ENCODE data around the gene SMIM32.

SMIM32 gene

DNA sequence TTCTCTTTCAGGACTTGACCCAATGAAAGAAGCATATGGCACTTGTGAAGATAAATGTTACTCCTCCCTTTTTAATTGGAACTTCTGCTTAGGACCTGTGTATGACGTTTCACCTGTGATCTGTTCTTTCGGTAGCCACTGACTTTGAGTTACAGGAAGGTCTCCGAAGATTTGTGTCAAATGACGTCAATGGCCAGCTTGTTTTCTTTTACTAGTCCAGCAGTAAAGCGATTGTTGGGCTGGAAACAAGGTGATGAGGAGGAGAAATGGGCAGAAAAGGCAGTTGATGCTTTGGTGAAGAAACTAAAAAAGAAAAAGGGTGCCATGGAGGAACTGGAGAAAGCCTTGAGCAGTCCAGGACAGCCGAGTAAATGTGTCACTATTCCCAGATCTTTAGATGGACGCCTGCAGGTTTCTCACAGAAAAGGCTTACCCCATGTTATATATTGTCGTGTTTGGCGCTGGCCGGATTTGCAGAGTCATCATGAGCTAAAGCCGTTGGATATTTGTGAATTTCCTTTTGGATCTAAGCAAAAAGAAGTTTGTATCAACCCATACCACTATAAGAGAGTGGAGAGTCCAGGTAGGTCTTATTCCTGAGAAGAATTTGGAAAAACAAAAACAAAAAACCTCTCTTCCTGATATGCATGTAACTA, 39.3 kb downstream of the SMIM32 start:
- Histone ChIP-seq H3K9me3 (ENCODE audit: severe bottlenecking) (no peaks in the 10 kb centered on the region), H3K4me3 (ENCODE audit: low read depth, low read length) (no peak overlapping the region), H3K36me3 (peaks cover 67% of the 10 kb centered on the region), H3K27me3 (ENCODE audit: insufficient read depth, low read depth, severe bottlenecking) (no peaks in the 10 kb centered on the region), H3K27ac (no peak overlapping the region)
- TF ChIP-seq, protein P1, sequence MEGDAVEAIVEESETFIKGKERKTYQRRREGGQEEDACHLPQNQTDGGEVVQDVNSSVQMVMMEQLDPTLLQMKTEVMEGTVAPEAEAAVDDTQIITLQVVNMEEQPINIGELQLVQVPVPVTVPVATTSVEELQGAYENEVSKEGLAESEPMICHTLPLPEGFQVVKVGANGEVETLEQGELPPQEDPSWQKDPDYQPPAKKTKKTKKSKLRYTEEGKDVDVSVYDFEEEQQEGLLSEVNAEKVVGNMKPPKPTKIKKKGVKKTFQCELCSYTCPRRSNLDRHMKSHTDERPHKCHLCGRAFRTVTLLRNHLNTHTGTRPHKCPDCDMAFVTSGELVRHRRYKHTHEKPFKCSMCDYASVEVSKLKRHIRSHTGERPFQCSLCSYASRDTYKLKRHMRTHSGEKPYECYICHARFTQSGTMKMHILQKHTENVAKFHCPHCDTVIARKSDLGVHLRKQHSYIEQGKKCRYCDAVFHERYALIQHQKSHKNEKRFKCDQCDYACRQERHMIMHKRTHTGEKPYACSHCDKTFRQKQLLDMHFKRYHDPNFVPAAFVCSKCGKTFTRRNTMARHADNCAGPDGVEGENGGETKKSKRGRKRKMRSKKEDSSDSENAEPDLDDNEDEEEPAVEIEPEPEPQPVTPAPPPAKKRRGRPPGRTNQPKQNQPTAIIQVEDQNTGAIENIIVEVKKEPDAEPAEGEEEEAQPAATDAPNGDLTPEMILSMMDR (IDR thresholded peaks at IDR 0.05; ENCODE audit: low read depth, low read length), result no peak
- no peak for DNase-seq

DNA sequence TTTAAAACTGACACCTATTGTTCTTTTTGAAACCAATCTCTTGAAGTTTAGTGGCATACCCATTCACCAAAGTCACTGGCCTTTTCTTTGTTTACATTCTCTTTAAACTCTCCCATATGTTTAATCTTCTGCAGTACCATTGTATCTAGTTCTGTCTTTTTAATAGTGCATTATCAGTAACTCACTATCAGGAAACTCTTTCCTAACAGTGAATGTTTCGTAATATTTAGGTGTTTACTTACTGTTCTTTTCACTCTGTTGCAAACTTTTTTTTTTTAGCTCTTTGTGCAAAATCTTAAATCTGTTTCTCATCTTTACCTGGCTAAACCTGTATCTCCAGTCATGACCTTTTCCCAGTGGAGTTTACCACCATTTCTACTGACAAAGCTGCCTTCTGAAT, 43.1 kb downstream of the SMIM32 start:
- no peak overlapping the region for H3K27ac ChIP-seq
- H3K4me3 ChIP-seq (ENCODE audit: low read depth, low read length), result no peak overlapping the region
- peaks cover 38% of the 10 kb centered on the region for H3K36me3 ChIP-seq
- H3K27me3 ChIP-seq (ENCODE audit: insufficient read depth, low read depth, severe bottlenecking), result no peaks in the 10 kb centered on the region
- TF ChIP-seq, protein P1 (IDR thresholded peaks at IDR 0.05; ENCODE audit: low read depth, low read length), result no peak
- H3K9me3 ChIP-seq (ENCODE audit: severe bottlenecking), result no peaks in the 10 kb centered on the region
- no peak for DNase-seq

DNA sequence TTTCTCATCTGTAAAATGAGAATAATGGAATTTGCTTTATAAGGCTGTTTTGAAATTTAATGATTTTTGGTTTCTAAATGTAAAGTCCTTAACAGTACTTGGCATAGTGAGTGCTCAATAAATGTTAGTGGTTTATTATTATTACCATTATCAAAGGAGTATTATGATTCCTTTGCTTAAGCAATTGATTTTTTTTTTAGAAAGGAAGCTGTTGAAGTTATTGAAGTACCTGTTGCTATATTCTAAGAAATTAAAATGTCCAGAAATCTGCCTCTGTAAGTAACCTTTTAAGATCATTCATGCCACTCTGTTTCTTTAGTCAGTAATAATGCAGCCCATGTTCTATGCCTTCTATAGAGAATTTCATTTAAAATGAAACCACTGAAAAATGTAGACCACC, 45.3 kb downstream of the SMIM32 start:
- Histone ChIP-seq H3K27ac (no peak overlapping the region), H3K27me3 (ENCODE audit: insufficient read depth, low read depth, severe bottlenecking) (no peaks in the 10 kb centered on the region), H3K36me3 (peaks cover 23% of the 10 kb centered on the region), H3K9me3 (ENCODE audit: severe bottlenecking) (no peaks in the 10 kb centered on the region), H3K4me3 (ENCODE audit: low read depth, low read length) (no peak overlapping the region)
- no peak for DNase-seq
- TF ChIP-seq, protein P1 (IDR thresholded peaks at IDR 0.05; ENCODE audit: low read depth, low read length), result no peak

DNA sequence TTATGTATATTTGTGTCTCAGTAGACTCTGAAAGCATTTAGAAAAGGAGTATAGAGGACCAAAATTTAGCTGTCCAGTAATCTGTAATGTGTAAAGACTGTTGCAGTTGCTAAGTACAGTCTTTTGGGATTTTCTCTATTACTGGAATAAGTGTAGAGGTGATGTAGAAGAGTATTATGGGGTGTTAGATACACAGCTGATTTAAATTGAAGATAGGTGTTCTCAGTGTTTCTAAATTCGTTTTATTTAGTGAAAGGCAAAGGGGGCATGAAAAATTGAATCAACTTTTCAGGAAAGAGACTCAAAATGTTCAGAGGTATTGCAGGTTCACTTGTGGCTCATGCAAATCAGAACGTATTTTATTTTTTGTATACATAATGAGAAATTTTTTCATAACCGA, 46.8 kb downstream of the SMIM32 start:
- Histone ChIP-seq H3K36me3 (peaks cover 17% of the 10 kb centered on the region), H3K4me3 (ENCODE audit: low read depth, low read length) (no peak overlapping the region), H3K27me3 (ENCODE audit: insufficient read depth, low read depth, severe bottlenecking) (no peaks in the 10 kb centered on the region), H3K27ac (no peak overlapping the region), H3K9me3 (ENCODE audit: severe bottlenecking) (no peaks in the 10 kb centered on the region)
- TF ChIP-seq, protein P1 (IDR thresholded peaks at IDR 0.05; ENCODE audit: low read depth, low read length), result no peak
- no peak for DNase-seq

DNA sequence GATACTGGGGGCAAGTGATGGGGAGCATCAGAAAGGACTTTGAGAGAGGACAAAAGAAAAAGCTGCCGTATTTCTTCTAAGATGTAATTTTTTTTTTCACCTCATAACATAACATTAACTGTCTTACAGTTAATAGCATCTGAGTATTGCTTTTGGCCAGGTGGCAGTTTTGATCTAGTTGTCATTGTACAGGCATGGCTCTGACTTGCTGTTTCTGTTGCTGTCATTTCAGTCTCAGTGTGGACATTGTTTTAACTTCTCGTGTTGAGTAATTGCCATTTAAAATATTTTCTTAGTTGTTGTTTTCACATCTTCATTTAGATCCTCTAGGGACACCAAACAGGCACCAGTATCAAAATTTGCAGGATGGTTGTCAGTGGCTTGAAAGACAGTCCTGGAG, 47.9 kb downstream of the SMIM32 start:
- H3K27ac ChIP-seq, result no peak overlapping the region
- TF ChIP-seq, protein P1 (IDR thresholded peaks at IDR 0.05; ENCODE audit: low read depth, low read length), result no peak
- no peak overlapping the region for H3K4me3 ChIP-seq (ENCODE audit: low read depth, low read length)
- peaks cover 15% of the 10 kb centered on the region for H3K36me3 ChIP-seq
- no peaks in the 10 kb centered on the region for H3K27me3 ChIP-seq (ENCODE audit: insufficient read depth, low read depth, severe bottlenecking)
- DNase-seq, result no peak
- no peaks in the 10 kb centered on the region for H3K9me3 ChIP-seq (ENCODE audit: severe bottlenecking)

DNA sequence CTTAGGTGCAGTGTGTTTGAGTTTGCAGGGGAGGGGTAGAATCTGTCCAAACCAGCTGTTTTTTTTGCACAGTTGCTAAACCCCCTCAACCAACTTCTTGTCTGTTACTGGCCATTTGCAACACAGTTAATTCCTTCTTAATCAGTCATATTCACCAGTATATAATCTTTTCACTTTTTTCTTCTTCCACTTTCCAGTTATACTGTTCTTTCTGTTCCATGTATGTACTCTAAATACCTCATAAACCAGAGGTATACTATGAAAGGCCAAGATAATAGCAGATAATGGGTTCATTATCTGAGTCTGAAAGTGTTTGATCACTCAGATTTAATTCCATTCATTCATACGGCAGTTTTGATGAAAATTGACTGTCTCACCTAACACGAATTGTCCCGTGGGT, 49.2 kb downstream of the SMIM32 start:
- H3K36me3 ChIP-seq, result peaks cover 12% of the 10 kb centered on the region
- H3K9me3 ChIP-seq (ENCODE audit: severe bottlenecking), result no peaks in the 10 kb centered on the region
- H3K4me3 ChIP-seq (ENCODE audit: low read depth, low read length), result no peak overlapping the region
- TF ChIP-seq, protein P1 (IDR thresholded peaks at IDR 0.05; ENCODE audit: low read depth, low read length), result no peak
- no peaks in the 10 kb centered on the region for H3K27me3 ChIP-seq (ENCODE audit: insufficient read depth, low read depth, severe bottlenecking)
- no peak overlapping the region for H3K27ac ChIP-seq
- DNase-seq, result no peak

Data from WERI-Rb-1 (cell line).